ENCODE data around the gene CFB. TPM values are rescaled to one million over a fixed set of nuclear protein-coding genes. Genes with fewer than 3 reads are reported as not detected.

The CFB gene
- polyA plus RNA-seq, 3 donors, result 0.37 to 2.2 TPM; not detected in 1

DNA sequence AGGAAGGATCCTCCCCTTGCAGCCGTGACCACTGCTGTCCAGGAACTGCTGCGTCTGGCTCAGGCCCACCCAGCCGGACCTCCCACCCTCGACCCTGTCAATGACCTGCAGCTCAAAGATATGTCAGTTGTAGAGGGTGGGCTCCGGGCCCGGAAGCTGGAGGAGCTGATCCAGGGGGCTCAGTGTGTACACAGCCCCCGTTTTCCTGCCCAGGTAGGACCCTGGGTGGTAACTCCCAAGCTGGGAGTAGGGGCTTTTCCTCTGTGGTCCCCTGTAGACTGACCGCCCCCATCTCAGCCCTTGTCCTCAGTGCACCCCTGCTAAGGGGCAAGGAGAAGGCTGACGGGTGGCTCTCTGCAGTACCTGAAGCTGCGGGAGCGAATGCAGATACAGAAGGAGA is 22.4 kb downstream of the CFB start:
- Mint-ChIP-seq H3K27me3 (ENCODE audit: low read depth in 3 of 3) (peaks cover 0 to 2% (median 1%) of the 10 kb centered on the region in 3 donors), H3K9me3 (no peaks in the 10 kb centered on the region), H3K4me1 (peaks cover 27% of the 10 kb centered on the region), H3K36me3 (peaks cover 66 to 68% of the 10 kb centered on the region in 2 donors), H3K4me3 (no peak overlapping the region), H3K27ac (peak overlapping the region in 2 of 7 donors; percentile 25 to 41)
- no peak for DNase-seq
- intact Hi-C loops (cut with micrococcal nuclease), result no loop called here
- no peaks in the 10 kb centered on the region for H3K27me3 ChIP-seq (ENCODE audit: control insufficient read depth in 2 of 2, insufficient read depth in 2 of 2, low read length in 2 of 2)
- no peak overlapping the region for H3K4me2 ChIP-seq (replicated peaks; ENCODE audit: extremely low read depth, low read length, poor library complexity, severe bottlenecking)
- peaks cover 66 to 74% of the 10 kb centered on the region in 2 donors for H3K36me3 ChIP-seq (replicated peaks in 1 of 2; ENCODE audit: control insufficient read depth in 1 of 2, insufficient read depth in 2 of 2, low read length in 2 of 2)
- H4K20me1 ChIP-seq (ENCODE audit: insufficient read depth, low read length), result no peaks in the 10 kb centered on the region
- peak overlapping the region in 1 of 2 donors; percentile 26 for H3K27ac ChIP-seq (ENCODE audit: low read depth in 1 of 2, low read length in 2 of 2)
- peaks cover 23% of the 10 kb centered on the region for H3K79me2 ChIP-seq (ENCODE audit: insufficient read depth, low read length)
- H3K9me3 ChIP-seq (replicated peaks in 1 of 2; ENCODE audit: control insufficient read depth in 1 of 2, insufficient read depth in 1 of 2, low read length in 2 of 2), result no peaks in the 10 kb centered on the region
- H2AFZ ChIP-seq (ENCODE audit: insufficient read depth, low read depth, low read length, poor library complexity, severe bottlenecking), result no peak overlapping the region
- H3K4me1 ChIP-seq (ENCODE audit: control insufficient read depth in 1 of 2, insufficient read depth in 2 of 2, low read length in 2 of 2), result peaks cover 19 to 23% of the 10 kb centered on the region in 2 donors
- TF ChIP-seq, protein P1, sequence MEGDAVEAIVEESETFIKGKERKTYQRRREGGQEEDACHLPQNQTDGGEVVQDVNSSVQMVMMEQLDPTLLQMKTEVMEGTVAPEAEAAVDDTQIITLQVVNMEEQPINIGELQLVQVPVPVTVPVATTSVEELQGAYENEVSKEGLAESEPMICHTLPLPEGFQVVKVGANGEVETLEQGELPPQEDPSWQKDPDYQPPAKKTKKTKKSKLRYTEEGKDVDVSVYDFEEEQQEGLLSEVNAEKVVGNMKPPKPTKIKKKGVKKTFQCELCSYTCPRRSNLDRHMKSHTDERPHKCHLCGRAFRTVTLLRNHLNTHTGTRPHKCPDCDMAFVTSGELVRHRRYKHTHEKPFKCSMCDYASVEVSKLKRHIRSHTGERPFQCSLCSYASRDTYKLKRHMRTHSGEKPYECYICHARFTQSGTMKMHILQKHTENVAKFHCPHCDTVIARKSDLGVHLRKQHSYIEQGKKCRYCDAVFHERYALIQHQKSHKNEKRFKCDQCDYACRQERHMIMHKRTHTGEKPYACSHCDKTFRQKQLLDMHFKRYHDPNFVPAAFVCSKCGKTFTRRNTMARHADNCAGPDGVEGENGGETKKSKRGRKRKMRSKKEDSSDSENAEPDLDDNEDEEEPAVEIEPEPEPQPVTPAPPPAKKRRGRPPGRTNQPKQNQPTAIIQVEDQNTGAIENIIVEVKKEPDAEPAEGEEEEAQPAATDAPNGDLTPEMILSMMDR (IDR thresholded peaks at IDR 0.05), result no peak
- no peak overlapping the region for H3K9ac ChIP-seq (ENCODE audit: insufficient read depth, low read length, poor library complexity, severe bottlenecking)
- 94% methylated on average over 10 of the region's 11 CpGs for WGBS (ENCODE audit: insufficient coverage)
- no peak overlapping the region for H3K4me3 ChIP-seq (replicated peaks in 1 of 3; ENCODE audit: low read depth in 2 of 3, low read length in 3 of 3)

DNA sequence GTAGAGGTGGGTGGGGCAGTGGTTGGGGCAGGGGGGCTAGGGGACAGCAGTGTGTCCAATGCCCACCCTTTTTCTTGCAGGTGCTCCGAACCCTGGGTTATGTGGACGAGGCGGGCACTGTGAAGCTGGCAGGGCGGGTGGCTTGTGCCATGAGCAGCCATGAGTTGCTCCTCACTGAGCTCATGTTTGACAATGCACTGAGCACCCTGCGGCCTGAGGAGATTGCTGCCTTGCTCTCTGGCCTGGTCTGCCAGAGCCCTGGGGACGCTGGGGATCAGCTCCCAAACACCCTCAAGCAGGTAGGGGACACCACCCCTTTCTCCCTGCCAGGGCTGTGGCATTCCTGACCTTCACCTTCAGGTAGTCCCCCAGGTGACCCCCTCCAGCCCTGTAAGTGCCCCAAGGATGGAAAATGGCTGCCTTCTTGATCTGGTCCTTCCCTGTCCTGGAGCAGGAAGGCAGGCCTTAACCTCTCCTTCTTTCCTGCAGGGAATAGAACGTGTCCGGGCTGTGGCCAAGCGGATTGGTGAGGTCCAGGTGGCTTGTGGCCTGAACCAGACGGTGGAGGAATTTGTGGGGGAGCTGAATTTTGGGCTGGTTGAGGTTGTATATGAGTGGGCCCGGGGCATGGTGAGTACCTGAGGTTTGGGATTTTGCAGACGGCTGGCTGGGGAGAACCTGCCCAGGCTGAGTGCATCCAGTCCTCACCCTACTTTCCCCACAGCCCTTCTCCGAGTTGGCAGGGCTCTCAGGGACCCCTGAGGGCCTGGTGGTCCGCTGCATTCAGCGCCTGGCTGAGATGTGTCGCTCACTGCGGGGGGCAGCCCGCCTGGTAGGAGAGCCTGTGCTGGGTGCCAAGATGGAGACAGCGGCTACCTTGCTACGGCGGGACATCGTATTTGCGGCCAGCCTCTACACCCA is 23.2 kb downstream of the CFB start:
- intact Hi-C loops (cut with micrococcal nuclease), result no loop called here
- Histone ChIP-seq H2AFZ (ENCODE audit: insufficient read depth, low read depth, low read length, poor library complexity, severe bottlenecking) (no peak overlapping the region), H3K9me3 (replicated peaks in 1 of 2; ENCODE audit: control insufficient read depth in 1 of 2, insufficient read depth in 1 of 2, low read length in 2 of 2) (no peaks in the 10 kb centered on the region), H3K79me2 (ENCODE audit: insufficient read depth, low read length) (peaks cover 26% of the 10 kb centered on the region), H3K27ac (ENCODE audit: low read depth in 1 of 2, low read length in 2 of 2) (peak overlapping the region in 1 of 2 donors; percentile 99), H4K20me1 (ENCODE audit: insufficient read depth, low read length) (no peaks in the 10 kb centered on the region), H3K36me3 (replicated peaks in 1 of 2; ENCODE audit: control insufficient read depth in 1 of 2, insufficient read depth in 2 of 2, low read length in 2 of 2) (peaks cover 59 to 67% of the 10 kb centered on the region in 2 donors), H3K9ac (ENCODE audit: insufficient read depth, low read length, poor library complexity, severe bottlenecking) (no peak overlapping the region), H3K4me1 (ENCODE audit: control insufficient read depth in 1 of 2, insufficient read depth in 2 of 2, low read length in 2 of 2) (peaks cover 20 to 26% of the 10 kb centered on the region in 2 donors), H3K4me3 (replicated peaks in 1 of 3; ENCODE audit: low read depth in 2 of 3, low read length in 3 of 3) (no peak overlapping the region), H3K4me2 (replicated peaks; ENCODE audit: extremely low read depth, low read length, poor library complexity, severe bottlenecking) (no peak overlapping the region), H3K27me3 (ENCODE audit: control insufficient read depth in 2 of 2, insufficient read depth in 2 of 2, low read length in 2 of 2) (no peaks in the 10 kb centered on the region)
- Mint-ChIP-seq H3K4me3 (no peak overlapping the region), H3K4me1 (peaks cover 29% of the 10 kb centered on the region), H3K9me3 (no peaks in the 10 kb centered on the region), H3K27ac (peak overlapping the region in 5 of 7 donors; percentile 41 to 100 (median 79)), H3K36me3 (peaks cover 60 to 65% of the 10 kb centered on the region in 2 donors), H3K27me3 (ENCODE audit: low read depth in 3 of 3) (peaks cover 0 to 2% (median 1%) of the 10 kb centered on the region in 3 donors)
- TF ChIP-seq, protein P1 (IDR thresholded peaks at IDR 0.05), result no peak
- 91% methylated on average over 16 of the region's 23 CpGs for WGBS (ENCODE audit: insufficient coverage)
- DNase-seq, result peak in 1 of 3 donors; percentile 6
